Left forelimb (tissue), 1 donor: ENCODE measurements around the gene ESPNL.
A peak's percentile ranks its signal among the peaks of the same experiment; 100 is the strongest.

Source experiments
- DNase-seq: peaks from one replicate; pipeline ENCODE4 v3.0.0-alpha.2; 2018; ENCODE audit warnings: low spot score

The ESPNL gene

DNA sequence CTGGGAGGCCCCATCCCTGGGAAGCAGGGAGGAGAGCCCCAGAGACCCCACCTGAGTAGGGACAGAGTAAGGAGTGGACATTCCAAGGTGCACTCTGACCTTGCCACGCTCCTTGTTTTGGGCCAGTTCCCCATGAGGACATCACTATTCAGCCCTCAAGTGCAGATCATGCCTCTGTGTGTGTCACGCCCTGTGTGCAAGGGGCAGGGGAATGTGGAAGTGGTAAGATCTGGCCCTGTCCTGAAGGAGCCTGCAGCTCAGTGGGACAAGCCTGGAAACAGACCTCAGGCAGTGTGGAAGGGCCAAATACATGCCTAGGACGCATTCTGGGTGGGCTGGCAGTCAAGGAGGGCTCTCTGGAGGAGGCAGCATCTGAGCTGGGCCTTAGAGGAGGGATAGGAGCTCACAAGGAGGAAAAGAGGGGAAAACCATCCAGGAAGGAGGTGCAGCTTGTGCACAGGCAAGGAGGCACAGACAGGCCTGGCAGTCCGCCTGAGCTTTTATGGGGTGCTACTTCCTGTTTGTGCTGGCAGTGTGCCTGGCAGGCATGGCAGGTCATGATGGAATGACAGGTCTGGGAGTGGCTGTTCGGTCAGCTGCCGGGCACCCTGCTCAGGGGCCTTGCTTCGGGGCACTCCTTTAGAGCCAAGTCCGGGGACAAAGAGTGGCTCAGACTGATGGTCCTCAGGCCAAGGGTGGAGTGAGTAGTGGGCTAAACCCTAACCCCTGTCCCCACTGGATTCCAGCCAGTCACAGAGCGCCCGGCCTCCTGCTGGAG is 41.6 kb downstream of the ESPNL start:
- DNase-seq: no peak

DNA sequence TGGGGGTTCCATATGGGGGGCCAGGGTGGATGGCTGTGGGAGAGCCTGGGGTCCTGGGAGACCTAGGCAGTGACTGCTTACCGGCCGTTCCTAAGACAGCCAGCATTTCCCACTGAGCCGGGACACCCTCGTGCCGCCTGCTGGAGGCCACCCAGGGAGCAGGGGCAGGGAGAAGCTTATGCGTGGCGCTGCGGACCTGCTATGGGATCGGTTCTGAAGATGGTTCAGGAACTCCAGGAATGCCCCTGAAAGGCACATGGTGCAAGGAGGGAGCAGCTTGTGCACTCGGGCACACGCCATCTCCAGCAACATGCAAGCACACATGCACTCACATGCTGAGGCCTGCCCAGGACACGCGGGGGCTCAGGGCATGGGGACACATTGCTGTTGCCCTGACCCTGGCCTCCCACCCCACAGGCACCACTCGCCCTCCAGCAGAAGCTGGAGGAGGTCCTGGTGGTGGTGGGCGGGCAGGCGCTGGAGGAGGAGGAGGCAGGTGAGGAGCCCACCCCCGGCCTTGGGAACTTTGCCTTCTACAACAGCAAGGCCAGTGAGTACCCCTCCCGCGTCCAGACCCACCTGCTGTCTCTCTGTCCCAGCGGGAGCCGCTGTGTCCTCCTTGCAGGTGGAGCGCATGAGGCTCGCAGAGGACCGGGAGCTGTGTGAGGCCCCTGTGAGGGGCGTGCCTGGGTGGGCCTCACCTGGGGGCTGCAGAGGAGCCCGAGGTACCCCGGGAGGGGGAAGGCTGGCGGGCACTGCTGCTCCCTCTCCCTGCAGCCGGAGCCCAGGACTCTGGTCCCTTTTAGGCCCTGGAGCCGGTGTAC is 42.5 kb downstream of the ESPNL start:
- DNase-seq: no peak

DNA sequence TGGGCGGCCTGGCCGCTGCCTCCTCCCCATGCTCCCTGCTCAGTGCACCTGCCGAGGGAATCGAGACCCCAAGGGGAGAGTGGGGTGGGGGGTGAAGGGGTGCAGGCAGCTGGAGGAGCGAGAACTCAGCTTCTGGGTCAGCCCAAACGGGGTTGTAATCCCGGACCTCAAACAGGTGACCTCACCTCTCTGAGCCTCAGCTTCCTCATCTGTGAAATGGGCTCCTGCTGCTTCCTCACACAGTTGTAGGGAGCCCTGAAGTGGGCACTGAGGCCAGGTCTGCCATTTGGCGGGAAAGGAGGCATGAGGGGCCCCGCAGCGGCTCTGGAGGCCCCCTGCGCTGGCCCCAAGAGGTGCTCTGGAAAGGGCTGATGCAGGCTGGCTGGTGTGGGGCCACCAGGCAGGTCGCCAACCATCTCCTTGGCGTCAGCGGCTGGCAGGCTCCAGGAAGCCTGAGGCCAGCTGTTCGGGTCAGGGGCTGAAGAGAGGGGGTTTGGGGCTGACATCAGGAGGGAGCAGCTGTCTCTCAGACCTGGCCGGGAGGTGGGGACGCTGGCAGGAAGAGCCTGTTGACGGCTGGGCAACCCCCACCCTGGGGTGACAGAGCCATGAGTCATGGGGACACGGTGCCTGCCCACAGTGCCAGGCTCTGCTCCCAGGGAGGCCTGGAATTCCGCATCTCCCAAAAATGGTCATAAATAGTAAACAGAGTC is 43.3 kb downstream of the ESPNL start:
- peak; percentile 76 for DNase-seq

DNA sequence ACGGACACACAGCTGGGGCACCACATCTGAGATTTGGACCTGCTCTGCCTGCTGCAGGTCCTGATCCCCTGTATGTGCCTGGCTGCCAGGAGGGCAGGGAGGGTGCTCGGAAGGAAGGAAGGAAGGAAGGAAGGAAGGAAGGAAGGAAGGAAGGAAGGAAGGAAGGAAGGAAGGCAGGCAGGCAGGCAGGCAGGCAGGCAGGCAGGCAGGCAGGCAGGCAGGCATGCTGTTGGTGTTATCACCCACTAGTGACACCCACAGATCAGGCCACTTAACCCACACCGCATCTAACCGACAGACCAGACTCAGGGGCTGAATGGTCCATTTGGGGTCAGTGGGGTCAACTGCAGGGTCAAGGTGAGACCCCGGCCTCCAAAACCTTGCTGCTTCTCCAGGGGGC is 44.1 kb downstream of the ESPNL start:
- no peak for DNase-seq

DNA sequence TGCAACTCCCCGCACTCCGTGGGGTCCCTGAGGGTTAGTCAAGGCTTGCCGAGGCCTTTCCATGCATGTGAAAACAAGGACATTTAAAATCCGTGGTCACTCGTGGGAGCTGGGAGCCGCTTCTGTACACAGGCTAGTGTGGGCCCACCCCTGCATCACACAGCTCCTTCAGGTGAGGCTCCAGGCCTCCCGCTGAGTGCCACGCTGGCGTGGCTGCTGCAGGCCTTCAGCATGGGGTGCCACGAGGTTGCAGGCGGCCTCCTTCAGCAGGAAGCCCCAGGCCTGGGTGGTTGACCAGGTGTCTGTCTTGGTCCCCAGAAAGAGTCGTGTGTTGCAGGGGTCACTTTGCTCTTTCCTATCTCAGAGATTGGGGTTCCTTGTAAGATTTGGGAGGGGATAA is 44.9 kb downstream of the ESPNL start:
- DNase-seq: no peak

DNA sequence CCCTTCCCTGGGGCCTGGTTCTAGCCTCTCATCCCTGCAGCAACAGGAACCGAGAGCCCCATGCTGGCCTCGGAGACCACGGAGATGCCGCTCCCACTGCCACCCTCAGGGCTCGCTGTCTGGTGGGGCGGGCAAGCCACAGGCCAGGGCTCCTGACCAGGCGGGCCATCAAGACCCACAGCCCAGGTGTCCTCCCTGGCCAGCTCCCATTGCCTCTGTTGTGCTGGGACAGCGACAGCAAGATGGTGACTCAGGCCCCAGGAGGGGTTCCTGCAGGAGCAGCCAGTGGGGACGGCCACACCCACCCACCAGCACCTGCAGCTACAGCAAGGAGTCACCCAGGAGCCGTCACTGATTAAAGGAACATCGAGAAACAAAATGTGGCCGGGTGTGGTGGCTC is 45.7 kb downstream of the ESPNL start:
- DNase-seq: no peak

DNA sequence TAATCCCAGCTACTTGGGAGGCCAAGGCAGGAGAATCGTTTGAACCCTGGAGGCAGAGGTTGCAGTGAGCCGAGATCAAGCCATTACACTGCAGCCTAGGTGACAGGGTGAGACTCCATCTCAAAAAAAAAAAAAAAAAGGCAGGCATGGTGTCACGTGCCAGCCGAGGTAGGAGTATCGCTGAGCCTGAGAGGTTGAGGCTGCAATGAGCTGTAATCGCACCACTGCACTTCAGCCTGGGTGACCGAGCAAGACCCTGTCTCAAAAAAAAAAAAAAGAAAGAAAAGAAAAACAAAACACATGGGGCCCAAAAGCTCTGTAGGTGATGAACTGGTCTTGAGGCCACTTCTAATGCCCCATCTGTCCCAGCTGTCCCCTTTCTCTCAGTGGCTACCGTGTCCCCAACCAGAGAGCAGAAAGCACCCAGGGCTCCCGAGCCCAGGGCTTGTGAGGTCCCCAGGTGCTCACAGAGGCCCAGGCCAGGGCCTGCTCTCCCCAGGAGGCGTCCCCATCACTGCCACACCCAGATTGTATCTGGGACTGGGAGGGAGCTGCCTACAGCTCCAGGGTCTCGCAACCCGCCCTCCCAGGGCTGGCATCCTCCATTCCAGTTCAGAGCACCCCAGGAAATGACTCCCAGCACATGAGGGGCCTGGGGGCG is 46.9 kb downstream of the ESPNL start:
- DNase-seq: no peak

DNA sequence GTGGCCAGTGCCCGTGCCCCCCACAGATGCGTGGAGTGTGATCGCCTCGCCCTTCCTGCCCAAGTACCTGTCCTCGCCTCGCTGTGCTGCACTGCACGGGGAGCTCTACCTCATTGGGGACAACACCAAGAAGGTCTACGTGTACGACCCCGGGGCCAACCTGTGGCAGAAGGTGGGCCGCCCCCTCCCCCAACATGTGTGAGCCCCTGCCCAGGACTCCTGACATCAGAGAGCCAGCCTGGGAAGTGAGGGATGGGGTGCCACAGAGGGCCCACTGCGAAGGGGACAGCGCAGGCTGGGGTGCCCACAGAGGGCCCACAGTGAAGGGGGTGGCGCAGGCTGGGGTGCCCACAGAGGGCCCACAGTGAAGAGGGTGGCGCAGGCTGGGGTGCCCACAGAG is 48.8 kb downstream of the ESPNL start:
- DNase-seq: no peak

DNA sequence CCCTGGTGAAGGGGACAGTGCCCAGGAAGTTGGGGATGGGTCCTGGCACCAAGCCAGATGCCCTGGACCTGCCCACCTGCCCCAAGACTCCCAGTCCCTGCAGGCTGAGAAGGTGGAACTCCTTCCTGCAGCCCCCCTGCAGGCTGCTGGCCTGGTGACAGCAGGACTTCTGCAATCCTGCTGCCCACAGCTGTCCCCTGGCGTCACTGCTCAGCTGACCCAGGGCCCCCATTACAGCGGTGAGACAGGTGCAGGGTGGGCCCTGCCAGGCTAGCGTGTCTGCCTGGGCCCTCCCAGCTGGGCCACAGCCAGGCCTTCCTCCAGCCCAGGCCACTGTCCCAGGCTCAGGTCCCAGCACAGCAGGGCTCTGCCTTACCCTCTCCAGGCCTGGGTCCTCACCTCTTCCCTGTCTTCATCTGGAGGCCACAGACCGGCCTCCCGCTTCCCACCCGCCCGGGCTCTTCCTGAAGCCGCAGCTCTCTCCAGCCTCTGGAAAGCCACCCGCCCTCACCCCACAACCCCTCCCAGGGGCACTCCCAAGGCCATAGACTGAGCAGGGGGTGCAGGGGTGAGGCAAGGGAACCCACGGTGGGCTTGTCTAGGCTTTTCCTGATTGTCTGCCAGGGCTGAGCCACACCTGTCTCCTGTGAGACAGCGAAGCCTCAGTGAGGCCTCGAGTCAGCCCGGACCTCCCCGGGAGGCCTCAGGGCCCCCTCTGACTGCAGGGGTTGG is 49.9 kb downstream of the ESPNL start:
- peak; percentile 82 for DNase-seq

DNA sequence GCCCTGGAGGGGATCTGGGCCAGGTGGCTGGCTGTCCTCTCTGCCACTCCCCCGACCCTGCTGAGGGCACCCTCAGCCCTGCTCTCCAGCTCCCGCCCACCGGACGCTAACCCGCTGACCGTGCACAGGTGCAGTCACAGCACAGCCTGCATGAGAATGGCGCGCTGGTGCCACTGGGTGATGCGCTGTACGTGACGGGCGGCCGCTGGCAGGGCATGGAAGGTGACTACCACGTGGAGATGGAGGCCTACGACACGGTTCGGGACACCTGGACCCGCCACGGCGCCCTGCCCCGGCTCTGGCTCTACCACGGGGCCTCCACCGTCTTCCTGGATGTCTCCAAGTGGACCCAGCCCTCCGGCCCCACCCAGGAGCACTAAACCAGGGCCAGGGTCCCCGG is 50.5 kb downstream of the ESPNL start:
- no peak for DNase-seq

DNA sequence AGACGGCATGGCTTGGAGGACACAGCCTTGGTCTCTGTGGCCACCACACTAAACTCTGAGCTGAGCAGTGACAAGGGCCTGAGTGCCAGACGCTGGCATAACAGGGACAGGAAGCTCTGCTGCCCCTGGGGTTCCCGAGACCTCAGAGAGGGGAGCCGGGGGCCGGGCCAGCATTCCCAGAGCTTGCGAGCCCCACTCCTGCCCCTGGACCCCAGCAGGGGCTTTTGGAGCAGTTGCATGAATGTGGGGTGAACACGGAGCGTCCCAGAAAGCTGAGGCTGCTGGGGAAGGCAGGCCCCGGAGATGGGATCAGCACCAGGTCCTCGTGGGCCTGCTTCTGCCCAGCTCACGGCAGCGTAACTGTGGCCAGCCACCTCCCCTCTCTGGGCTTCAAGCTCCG is 51.1 kb downstream of the ESPNL start:
- no peak for DNase-seq

DNA sequence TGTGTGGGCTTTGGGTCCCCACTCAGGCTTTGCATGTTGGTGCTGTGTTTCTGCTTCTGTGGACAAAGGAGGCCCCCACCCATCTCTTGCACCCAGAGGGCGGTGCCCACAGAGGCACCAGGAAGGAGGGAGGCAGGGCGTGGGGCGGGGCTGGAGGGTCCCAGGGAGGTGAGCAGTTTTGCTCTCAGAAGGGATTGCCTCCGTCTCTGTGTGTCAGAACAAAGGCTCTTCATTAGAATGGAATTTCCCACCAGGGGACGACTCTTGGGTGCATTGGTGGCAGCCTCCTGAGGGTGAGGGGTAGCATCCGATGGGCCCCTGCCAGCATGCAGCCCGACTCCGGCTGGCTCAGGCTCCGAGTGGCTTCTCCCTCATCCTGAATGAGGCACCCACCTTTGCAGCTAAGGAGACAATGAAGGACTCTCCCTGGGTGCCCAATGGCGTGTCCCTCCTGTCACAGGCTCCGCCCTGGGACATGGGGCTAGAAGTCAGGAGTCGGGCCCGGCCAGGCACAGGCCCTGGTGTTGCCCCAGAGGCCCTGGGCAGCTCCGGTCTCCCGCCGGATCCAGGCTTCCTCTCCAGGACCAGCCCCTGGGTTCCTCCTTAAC is 51.6 kb downstream of the ESPNL start:
- no peak for DNase-seq

DNA sequence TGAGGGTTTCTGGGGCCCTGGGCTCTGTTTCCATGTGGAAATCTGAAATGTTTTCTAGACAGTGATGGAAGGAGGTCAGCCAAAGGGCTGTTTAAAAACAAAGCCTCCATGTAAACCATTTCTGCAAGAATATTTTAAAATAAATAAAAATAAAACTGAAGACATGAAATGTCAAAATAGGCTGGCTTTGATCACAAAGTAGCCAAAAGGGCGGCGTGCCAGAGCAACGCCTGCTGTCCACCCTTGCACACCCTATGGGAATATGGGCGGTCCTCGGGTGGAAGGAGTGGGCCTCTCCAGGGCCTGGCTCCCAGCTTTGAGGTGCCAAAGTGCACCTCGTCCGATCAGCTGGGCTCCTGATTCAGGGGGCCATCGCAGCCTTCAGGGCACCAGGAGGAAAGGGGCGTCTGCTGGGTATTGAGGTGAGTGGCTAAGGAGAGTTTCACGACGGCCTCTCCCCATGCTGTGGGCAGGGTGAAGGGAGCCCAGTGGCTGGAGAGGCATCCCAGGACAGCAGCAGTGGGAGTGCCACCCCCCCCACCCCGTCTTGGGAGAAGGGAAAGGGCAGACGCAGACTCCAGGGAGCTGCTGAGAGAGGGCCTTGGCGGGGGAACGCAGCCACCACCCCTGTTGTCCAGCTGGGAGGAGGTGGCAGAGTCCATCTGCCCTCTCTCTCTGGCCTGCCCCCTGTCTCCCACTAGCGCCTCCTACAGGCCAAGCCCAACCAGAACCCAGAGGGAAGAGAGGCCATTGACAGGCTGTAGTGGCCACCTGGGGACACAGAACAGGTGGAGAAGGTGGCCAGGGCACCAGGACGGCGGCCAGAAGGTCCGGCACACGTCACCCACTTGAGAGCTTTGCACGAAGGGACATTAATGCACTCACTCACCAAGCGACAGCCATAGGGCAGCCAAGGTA is 52.9 kb downstream of the ESPNL start:
- DNase-seq: no peak

DNA sequence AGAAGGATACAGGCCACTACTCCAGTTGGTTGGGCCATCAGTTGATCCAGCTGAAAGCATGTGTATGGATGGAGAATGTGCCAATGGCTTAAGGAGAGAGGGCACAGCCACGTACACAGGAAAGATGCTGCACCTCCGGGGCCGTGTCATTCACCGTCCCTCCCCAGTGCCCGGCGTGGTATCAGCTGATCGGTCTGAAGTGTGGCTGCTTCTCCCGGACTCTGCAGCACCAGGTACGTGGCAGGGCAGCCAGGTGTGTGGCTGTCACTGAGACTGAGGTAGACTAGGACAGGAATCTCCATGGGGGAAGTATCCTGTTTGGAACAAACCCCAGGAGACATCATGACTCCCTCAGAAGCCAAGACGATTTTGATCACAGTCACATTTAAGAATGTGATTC is 54.4 kb downstream of the ESPNL start:
- DNase-seq: no peak

DNA sequence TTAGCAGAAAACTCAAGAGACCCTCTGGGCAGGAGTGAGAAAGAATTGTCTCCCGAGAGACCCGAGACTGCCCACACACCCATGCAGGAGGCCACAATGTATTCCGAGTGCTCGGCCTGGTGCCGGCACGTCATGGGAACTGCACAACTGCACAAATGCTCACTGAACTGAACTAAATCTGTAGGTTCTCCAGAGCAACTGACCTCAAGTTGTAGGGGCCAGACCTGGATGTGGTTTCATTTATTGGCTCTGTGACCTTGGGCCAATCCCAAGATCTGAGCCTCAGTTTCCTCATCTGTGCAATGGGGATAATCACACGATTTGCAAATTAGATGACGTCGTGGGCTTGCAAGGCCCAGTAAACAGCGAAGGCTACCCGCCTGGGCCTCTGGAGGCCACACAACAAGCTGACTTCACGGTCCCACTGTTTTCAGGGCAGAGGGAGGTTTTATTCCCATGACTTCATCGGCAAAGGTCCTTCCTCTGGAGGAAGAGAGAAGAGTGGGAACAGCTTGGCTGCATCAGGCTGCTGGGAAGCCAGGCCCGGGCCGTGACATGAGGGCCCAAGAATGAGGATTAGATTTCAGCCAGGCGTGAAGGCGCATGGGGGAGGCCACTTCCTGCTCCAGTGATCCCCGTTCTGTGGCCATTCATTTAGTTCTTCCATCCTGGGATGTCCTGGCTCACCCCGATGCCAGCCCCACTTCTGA is 55.1 kb downstream of the ESPNL start:
- DNase-seq: no peak

DNA sequence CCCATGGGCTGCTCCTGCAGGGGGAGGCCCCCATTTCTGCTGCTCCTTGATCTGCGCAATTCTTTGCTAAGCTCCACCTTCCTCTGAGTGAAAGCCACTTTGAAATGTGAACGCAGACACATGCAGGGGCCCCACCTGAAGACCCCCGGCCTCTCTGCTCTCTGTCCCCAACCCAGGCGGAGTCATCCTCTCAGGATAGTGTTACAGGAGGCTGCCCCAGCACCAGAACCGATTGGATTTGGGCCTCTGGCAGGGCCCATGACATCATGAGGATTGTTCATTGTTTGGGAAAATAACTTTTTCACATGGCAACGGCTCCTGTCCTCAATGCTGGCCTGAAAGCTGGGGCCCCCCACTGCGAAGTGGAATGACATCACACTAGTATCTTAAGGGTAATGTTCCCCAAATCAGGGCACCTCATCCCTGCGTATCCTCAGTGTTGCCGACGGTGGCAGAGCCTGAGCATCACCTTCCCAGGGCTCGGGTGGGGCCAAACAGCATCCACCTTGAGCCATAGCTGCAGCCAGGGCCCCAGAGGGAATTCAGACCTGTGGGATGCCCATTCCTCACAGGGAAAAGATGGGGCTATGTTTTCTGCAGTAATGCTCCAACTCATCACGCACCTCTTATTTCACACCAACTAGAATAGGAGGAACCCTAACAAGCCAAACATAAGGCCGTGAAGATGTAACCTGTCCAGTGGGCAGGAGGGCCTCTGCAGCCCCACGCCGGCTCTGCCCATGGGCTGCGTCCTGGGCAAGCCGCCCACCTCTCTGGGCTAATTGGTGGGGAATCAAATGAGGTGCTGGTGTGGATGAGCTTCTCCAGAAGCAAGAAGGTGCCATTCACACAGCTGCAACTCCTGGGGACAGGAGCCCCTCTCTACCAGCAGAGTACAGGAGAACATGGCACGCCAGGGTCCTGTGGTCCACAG is 55.9 kb downstream of the ESPNL start:
- no peak for DNase-seq

DNA sequence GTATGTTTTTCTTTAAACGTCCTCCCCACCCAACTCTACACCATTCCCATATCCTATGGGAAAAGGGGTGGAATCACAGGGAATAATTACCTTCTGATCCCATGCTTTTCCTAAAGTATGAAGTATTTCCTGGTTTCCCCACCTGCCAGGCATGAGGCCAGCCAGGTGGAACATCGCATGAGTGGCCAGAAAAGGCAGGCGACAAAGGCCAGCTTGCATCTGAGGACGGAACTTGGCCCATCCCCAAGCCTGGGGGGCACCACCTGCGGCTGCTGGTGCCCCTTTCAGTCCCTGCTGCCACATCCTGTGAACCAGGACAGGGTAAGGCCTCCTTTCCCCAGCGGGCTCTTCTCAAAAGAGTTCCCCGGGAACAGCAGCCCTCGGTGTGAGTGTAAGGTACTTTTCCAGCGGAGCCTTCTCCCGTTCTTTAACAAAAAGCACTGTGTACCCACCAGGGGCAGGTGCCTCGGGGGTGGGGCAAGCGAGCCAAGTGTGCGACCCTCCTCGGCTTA is 57.4 kb downstream of the ESPNL start:
- no peak for DNase-seq

DNA sequence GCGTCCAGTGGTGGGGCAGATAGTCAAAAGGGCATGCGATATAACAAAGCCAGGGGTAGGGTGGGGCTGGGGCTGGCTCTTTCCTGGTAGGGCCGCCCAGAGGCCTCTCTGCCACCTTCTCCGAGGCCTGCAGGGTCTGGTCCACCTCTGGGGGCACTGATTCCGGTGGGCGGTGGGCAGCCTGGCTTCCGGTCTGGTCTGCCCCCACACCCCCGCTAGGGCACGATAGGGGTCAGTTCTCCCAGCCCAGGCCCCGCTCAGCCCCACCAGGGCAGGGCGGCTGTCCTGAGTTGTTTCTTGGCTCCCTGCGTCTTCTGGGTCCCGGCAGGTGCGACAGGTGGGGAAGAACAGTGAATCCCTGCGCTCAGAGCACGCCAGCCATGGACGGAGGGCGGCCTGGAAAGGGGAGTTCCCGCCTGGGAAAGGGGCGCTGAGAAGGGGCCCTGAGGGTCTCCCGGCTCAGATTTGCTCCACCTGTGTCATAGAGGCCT is 57.9 kb downstream of the ESPNL start:
- no peak for DNase-seq
